AG04450 (cell line): Measurements from ENCODE around the gene OR2J1. TPM values are rescaled to one million over a fixed set of nuclear protein-coding genes. Genes with fewer than 3 reads are reported as not detected.
"Not testable (repeated sequence)": the region's sequence is repeated elsewhere in the genome, so short reads cannot be mapped to it uniquely, and the experiment has no call there.

ENCODE experiments used
- CTCF ChIA-PET: fragments of 300-600, 350-600 bp; formaldehyde crosslinking; extraction: SDS; loops from one replicate; lab custom pipeline; 2022; ENCODE audit warnings: antibody characterized with exemption, inconsistent platforms; lab: Charles Lee
- POLR2A ChIA-PET: fragments of 350-600 bp; formaldehyde crosslinking; extraction: SDS; loops from one replicate; lab custom pipeline; 2021; ENCODE audit warnings: antibody characterized with exemption, inconsistent platforms; lab: Yijun Ruan, JAX
- DNase-seq: peaks from one replicate; pipeline ENCODE4 v3.0.0-alpha.2; 2011; ENCODE audit warnings: low read depth, low spot score
- H3K27ac ChIP-seq: one replicate; pipeline ENCODE4 v1.5.1; 2012; ENCODE audit warnings: low read depth, low read length, control low read depth
- H3K27me3 ChIP-seq: one replicate; pipeline ENCODE4 v1.6.0; 2012; ENCODE audit warnings: low read length; ENCODE audit not compliant: control insufficient read depth, insufficient read depth
- H3K4me3 ChIP-seq: 2 replicates; pipeline ENCODE4 v1.5.1; 2011; ENCODE audit warnings: mild to moderate bottlenecking, low read depth, low read length, control low read depth
- H3K9me3 ChIP-seq: 2 replicates; pipeline ENCODE4 v1.5.1; 2012; ENCODE audit warnings: low read length; ENCODE audit not compliant: control insufficient read depth, insufficient read depth
- CTCF ChIP-seq: IDR thresholded peaks from 2 replicates; pipeline ENCODE4 v1.5.1; 2011; ENCODE audit warnings: low read depth, low read length, control low read depth, inconsistent platforms
- polyA plus RNA-seq: library from polyadenylated mRNA; depleted of rRNA; stranded (reverse); fragments of >200 nt; gene quantifications from 2 replicates; pipeline ENCODE4 v1.2.3, GENCODE V29; 2011

OR2J1 gene
- polyA plus RNA-seq, 1 experiment: not detected

GRCh38 chr6:29137724-29138123, 38.4 kb downstream of the OR2J1 start:
- no peak overlapping the region for H3K4me3 ChIP-seq
- POLR2A ChIA-PET: no interaction called here
- no peaks in the 10 kb centered on the region for H3K9me3 ChIP-seq
- H3K27me3 ChIP-seq: no peaks in the 10 kb centered on the region
- no peak overlapping the region for H3K27ac ChIP-seq
- no peak for DNase-seq
- TF ChIP-seq CTCF: no peak
- CTCF ChIA-PET: no interaction called here

GRCh38 chr6:29141606-29142005, 42.3 kb downstream of the OR2J1 start:
- CTCF ChIA-PET: no interaction called here
- H3K9me3 ChIP-seq: no peaks in the 10 kb centered on the region
- DNase-seq: no peak
- no peak for TF ChIP-seq CTCF
- H3K27ac ChIP-seq: no peak overlapping the region
- H3K27me3 ChIP-seq: no peaks in the 10 kb centered on the region
- H3K4me3 ChIP-seq: no peak overlapping the region
- POLR2A ChIA-PET: no interaction called here

GRCh38 chr6:29142309-29142708, 43.0 kb downstream of the OR2J1 start:
- ChIA-PET POLR2A (no interaction called here), CTCF (no interaction called here)
- H3K4me3 ChIP-seq: no peak overlapping the region
- TF ChIP-seq CTCF: no peak
- DNase-seq: no peak
- H3K27ac ChIP-seq: no peak overlapping the region
- H3K9me3 ChIP-seq: no peaks in the 10 kb centered on the region
- no peaks in the 10 kb centered on the region for H3K27me3 ChIP-seq

GRCh38 chr6:29146179-29146578, 46.9 kb downstream of the OR2J1 start:
- Histone ChIP-seq H3K27ac (no peak overlapping the region), H3K9me3 (no peaks in the 10 kb centered on the region), H3K4me3 (no peak overlapping the region), H3K27me3 (no peaks in the 10 kb centered on the region)
- no peak for TF ChIP-seq CTCF
- CTCF ChIA-PET: no interaction called here
- POLR2A ChIA-PET: no interaction called here
- no peak for DNase-seq

GRCh38 chr6:29147074-29147473, 47.8 kb downstream of the OR2J1 start:
- Histone ChIP-seq H3K4me3 (no peak overlapping the region), H3K27me3 (no peaks in the 10 kb centered on the region), H3K9me3 (no peaks in the 10 kb centered on the region), H3K27ac (no peak overlapping the region)
- CTCF ChIA-PET: no interaction called here
- no peak for DNase-seq
- no peak for TF ChIP-seq CTCF
- POLR2A ChIA-PET: no interaction called here

- H3K4me3 ChIP-seq, H3K27me3 ChIP-seq, CTCF ChIA-PET, DNase-seq, H3K27ac ChIP-seq, H3K9me3 ChIP-seq, POLR2A ChIA-PET: not testable (repeated sequence)
Measured at GRCh38 chr6:29149444-29149843, 50.2 kb downstream of the OR2J1 start.
